Measurements from ENCODE around the gene CLCA1. TPM values are rescaled to one million over a fixed set of nuclear protein-coding genes. Genes with fewer than 3 reads are reported as not detected.

The CLCA1 gene
- total and polyA plus RNA-seq, 10 of the 15 experiments (the other 5 are each of a cell fraction or from before 2014, with no cell fraction given), result 0.13 TPM; not detected in 9

DNA sequence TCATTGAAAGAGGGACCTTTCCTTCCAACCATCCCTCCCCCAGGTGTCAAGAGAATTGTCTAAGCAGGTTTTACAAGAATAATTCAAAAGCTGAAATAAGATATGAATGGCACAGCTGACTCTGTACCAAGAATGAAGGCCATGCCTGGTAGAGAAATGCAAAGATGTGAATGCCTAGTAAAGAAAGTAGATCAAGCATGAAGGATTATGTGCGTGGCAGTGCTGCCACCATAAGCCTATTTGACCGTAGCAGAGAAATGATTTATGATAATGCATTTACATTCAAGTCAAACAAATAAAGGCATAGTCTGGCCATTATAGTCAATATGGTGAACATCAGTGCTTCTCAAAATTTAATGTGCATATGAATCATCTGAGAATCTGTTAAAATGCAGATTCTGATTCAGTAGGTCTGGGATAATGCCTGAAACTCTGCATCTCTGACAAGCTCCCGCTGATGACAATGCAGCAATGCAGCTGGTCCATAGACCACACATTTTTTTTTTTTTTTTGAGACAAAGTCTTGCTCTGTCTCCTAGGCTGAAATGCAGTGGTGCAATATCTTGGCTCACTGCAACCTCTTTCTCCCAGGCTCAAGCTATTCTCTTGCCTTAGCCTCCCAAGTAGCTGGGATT is 61.6 kb downstream of the CLCA1 start:
- RAD21 ChIA-PET (ENCODE audit: unreplicated experiment), result no interaction called here
- Histone ChIP-seq H4K20me1 (ENCODE audit: control insufficient read depth, insufficient read depth) (no peaks in the 10 kb centered on the region), H3K9ac (ENCODE audit: control insufficient read depth, insufficient read depth, low read length) (no peak overlapping the region), H3K79me2 (ENCODE audit: control insufficient read depth, insufficient read depth, low read length) (no peaks in the 10 kb centered on the region), H3K27me3 (replicated peaks in 1 of 2; ENCODE audit: control insufficient read depth in 2 of 2, insufficient read depth in 2 of 2, low read length in 1 of 2) (no peaks in the 10 kb centered on the region), H3K36me3 (ENCODE audit: control insufficient read depth in 2 of 2, insufficient read depth in 2 of 2, low read length in 1 of 2) (no peaks in the 10 kb centered on the region), H3K4me2 (ENCODE audit: control insufficient read depth, insufficient read depth) (no peak overlapping the region), H3K9me3 (replicated peaks; ENCODE audit: control insufficient read depth, insufficient read depth, low read length) (no peaks in the 10 kb centered on the region), H2AFZ (ENCODE audit: control insufficient read depth, low read depth, low read length) (no peak overlapping the region), H3K4me1 (ENCODE audit: control insufficient read depth, insufficient read depth, low read length) (no peaks in the 10 kb centered on the region), H3K27ac (ENCODE audit: control insufficient read depth, insufficient read depth) (no peak overlapping the region), H3K4me3 (no peak overlapping the region)
- FAIRE-seq, result no peak
- BruUV-seq (replicated peaks), result no TSS peak
- SMC1A ChIA-PET (ENCODE audit: uncharacterized antibody, unreplicated experiment), result no interaction called here
- ATAC-seq, result no peak
- no peak for DNase-seq (ENCODE audit: low read depth, low spot score)
- TF ChIP-seq EZH2 (IDR thresholded peaks at IDR 0.05; ENCODE audit: borderline replicate concordance, control insufficient read depth, low read depth, low read length) (no peak), POLR2AphosphoS5 (IDR thresholded peaks at IDR 0.05; ENCODE audit: low read length) (no peak), CREB1 (IDR thresholded peaks at IDR 0.05; ENCODE audit: low read depth) (no peak), NR2C1 (IDR thresholded peaks at IDR 0.05) (no peak), NFXL1 (IDR thresholded peaks at IDR 0.05; ENCODE audit: borderline replicate concordance) (no peak)
- TF ChIP-seq, protein P1, sequence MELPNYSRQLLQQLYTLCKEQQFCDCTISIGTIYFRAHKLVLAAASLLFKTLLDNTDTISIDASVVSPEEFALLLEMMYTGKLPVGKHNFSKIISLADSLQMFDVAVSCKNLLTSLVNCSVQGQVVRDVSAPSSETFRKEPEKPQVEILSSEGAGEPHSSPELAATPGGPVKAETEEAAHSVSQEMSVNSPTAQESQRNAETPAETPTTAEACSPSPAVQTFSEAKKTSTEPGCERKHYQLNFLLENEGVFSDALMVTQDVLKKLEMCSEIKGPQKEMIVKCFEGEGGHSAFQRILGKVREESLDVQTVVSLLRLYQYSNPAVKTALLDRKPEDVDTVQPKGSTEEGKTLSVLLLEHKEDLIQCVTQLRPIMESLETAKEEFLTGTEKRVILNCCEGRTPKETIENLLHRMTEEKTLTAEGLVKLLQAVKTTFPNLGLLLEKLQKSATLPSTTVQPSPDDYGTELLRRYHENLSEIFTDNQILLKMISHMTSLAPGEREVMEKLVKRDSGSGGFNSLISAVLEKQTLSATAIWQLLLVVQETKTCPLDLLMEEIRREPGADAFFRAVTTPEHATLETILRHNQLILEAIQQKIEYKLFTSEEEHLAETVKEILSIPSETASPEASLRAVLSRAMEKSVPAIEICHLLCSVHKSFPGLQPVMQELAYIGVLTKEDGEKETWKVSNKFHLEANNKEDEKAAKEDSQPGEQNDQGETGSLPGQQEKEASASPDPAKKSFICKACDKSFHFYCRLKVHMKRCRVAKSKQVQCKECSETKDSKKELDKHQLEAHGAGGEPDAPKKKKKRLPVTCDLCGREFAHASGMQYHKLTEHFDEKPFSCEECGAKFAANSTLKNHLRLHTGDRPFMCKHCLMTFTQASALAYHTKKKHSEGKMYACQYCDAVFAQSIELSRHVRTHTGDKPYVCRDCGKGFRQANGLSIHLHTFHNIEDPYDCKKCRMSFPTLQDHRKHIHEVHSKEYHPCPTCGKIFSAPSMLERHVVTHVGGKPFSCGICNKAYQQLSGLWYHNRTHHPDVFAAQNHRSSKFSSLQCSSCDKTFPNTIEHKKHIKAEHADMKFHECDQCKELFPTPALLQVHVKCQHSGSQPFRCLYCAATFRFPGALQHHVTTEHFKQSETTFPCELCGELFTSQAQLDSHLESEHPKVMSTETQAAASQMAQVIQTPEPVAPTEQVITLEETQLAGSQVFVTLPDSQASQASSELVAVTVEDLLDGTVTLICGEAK (IDR thresholded peaks at IDR 0.05; ENCODE audit: borderline replicate concordance), result no peak
- TF ChIP-seq, protein P2, sequence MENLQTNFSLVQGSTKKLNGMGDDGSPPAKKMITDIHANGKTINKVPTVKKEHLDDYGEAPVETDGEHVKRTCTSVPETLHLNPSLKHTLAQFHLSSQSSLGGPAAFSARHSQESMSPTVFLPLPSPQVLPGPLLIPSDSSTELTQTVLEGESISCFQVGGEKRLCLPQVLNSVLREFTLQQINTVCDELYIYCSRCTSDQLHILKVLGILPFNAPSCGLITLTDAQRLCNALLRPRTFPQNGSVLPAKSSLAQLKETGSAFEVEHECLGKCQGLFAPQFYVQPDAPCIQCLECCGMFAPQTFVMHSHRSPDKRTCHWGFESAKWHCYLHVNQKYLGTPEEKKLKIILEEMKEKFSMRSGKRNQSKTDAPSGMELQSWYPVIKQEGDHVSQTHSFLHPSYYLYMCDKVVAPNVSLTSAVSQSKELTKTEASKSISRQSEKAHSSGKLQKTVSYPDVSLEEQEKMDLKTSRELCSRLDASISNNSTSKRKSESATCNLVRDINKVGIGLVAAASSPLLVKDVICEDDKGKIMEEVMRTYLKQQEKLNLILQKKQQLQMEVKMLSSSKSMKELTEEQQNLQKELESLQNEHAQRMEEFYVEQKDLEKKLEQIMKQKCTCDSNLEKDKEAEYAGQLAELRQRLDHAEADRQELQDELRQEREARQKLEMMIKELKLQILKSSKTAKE (IDR thresholded peaks at IDR 0.05; ENCODE audit: low read depth, poor library complexity, severe bottlenecking), result no peak
- CTCF ChIA-PET, result interaction anchor here (0.8 kb wide), 1 partner anchor 29 kb away, joined by 4 read pairs; no protein-coding TSS in a partner anchor
- WGBS (ENCODE audit: insufficient coverage, insufficient replicate concordance, low lambda C conversion rate, missing lambda C conversion rate), result 91% methylated on average over 3 of the region's 3 CpGs
- in situ Hi-C loops (cut with MboI), result no loop called here
- POLR2A ChIA-PET, result no interaction called here
- intact Hi-C loops (cut with micrococcal nuclease; ENCODE audit: unreplicated experiment), result no loop called here

Data from GM12878 (cell line).